HCT116 (cell line): ENCODE measurements around the gene GSTA2. TPM values are rescaled to one million over a fixed set of nuclear protein-coding genes. Genes with fewer than 3 reads are reported as not detected.

Experiments
- ATAC-seq: fragments of 200-7000 bp; cut with Tn5 transposase; 2 replicates; pipeline ENCODE4 v1.9.1; 2020; ENCODE audit warnings: mild to moderate bottlenecking, moderate library complexity
- BruUV-seq: library from RNA; stranded (reverse); fragments of 400-500 nt; replicated peaks from 2 replicates; lab custom pipeline; 2021; lab: Mats Ljungman, UMichigan
- CTCF ChIA-PET: fragments of 300-600 bp; sonication (Branson Sonifier 250); formaldehyde crosslinking; loops from one replicate; lab custom pipeline; 2021; ENCODE audit warnings: antibody characterized with exemption; lab: Charles Lee
- POLR2A ChIA-PET: fragments of 300-600, 350-600 bp; sonication (Branson Sonifier 250); formaldehyde crosslinking; loops from one replicate; lab custom pipeline; 2021; ENCODE audit warnings: antibody characterized with exemption; lab: Charles Lee
- RAD21 ChIA-PET, 2 experiments: fragments of 300-600 bp; sonication (Branson Sonifier 250); formaldehyde crosslinking; loops; one replicate each; lab custom pipeline; 2023; ENCODE audit warnings: low total read pairs in 2 of 2; ENCODE audit not compliant: uncharacterized antibody in 2 of 2, unreplicated experiment in 2 of 2, low non-redundant PET in 1 of 2; lab: Charles Lee
- DNase-seq: peaks from one replicate; pipeline ENCODE4 v3.0.0-alpha.2; 2010; ENCODE audit warnings: low read depth, low spot score
- H2AFZ ChIP-seq: fragments of 200-600 bp; shearing (Covaris generic), sonication (generic); 2 replicates; pipeline ENCODE4 v1.6.1; 2017; ENCODE audit warnings: low read depth, mixed run types, mixed read lengths, antibody characterized with exemption, low read length; ENCODE audit not compliant: poor library complexity, severe bottlenecking
- H3K27ac ChIP-seq: 2 replicates; pipeline ENCODE4 v1.5.1; 2012; ENCODE audit warnings: low read depth, low read length
- H3K27me3 ChIP-seq: fragments of 200-600 bp; sonication (generic); 2 replicates; pipeline ENCODE4 v1.6.1; 2016; ENCODE audit warnings: mixed run types, low read length, mixed read lengths; ENCODE audit not compliant: insufficient read depth
- H3K36me3 ChIP-seq, 2 experiments: fragments of 200-500 bp in 1 of 2; fragments of 200-600 bp in 1 of 2; sonication (Bioruptor generic) in 1 of 2; sonication (generic) in 1 of 2; 2 replicates each; pipeline versions ENCODE4 v1.5.1 to v1.6.1; 2014 to 2016; ENCODE audit warnings: low read length in 2 of 2, inconsistent platforms in 1 of 2, mixed read lengths in 1 of 2, mixed run types in 1 of 2; ENCODE audit not compliant: insufficient read depth in 2 of 2, control insufficient read depth in 1 of 2
- H3K4me1 ChIP-seq, 2 experiments: fragments of 200-600 bp in 1 of 2; sonication (generic) in 1 of 2; 2 replicates each; pipeline versions ENCODE4 v1.5.1 to v1.6.1; 2012 to 2017; ENCODE audit warnings: low read length in 2 of 2, inconsistent platforms in 1 of 2, mild to moderate bottlenecking in 1 of 2, mixed read lengths in 1 of 2, mixed run types in 1 of 2, moderate library complexity in 1 of 2; ENCODE audit not compliant: insufficient read depth in 2 of 2, control insufficient read depth in 1 of 2
- H3K4me2 ChIP-seq: fragments of 200-600 bp; sonication (generic); 2 replicates; pipeline ENCODE4 v1.6.1; 2017; ENCODE audit warnings: mixed run types, low read length, mixed read lengths
- H3K4me3 ChIP-seq, 2 experiments: fragments of 200-600 bp in 1 of 2; sonication (generic) in 1 of 2; replicated peaks in 1 of 2; 2 replicates each; pipeline ENCODE4 v1.5.1; 2011 to 2016; ENCODE audit warnings: low read length in 2 of 2, control low read depth in 1 of 2, low read depth in 1 of 2, mild to moderate bottlenecking in 1 of 2, mixed read lengths in 1 of 2, mixed run types in 1 of 2
- H3K79me2 ChIP-seq: fragments of 200-600 bp; sonication (generic); 2 replicates; pipeline ENCODE4 v1.6.1; 2017; ENCODE audit warnings: mild to moderate bottlenecking, mixed run types, low read length, moderate library complexity, mixed read lengths; ENCODE audit not compliant: insufficient read depth
- H3K9ac ChIP-seq: fragments of 200-600 bp; sonication (generic); 2 replicates; pipeline ENCODE4 v1.6.1; 2016; ENCODE audit warnings: low read length, mixed read lengths
- H3K9me2 ChIP-seq: fragments of 200-600 bp; sonication (generic), shearing (Covaris generic); 2 replicates; pipeline ENCODE4 v1.6.1; 2017; ENCODE audit warnings: mixed run types, mild to moderate bottlenecking, moderate library complexity; ENCODE audit not compliant: insufficient read depth
- H3K9me3 ChIP-seq, 2 experiments: fragments of 200-500 bp in 1 of 2; fragments of 200-600 bp in 1 of 2; sonication (Bioruptor generic) in 1 of 2; sonication (generic) in 1 of 2; 2 replicates each; pipeline ENCODE4 v1.6.1; 2014 to 2017; ENCODE audit warnings: low read length in 2 of 2, mixed read lengths in 2 of 2, inconsistent platforms in 1 of 2, low read depth in 1 of 2, mild to moderate bottlenecking in 1 of 2, mixed run types in 1 of 2, moderate library complexity in 1 of 2; ENCODE audit not compliant: control insufficient read depth in 1 of 2, insufficient read depth in 1 of 2
- H4K20me1 ChIP-seq: fragments of 200-600 bp; sonication (generic), shearing (Covaris generic); 2 replicates; pipeline ENCODE4 v1.6.1; 2017; ENCODE audit warnings: mixed run types, mild to moderate bottlenecking, moderate library complexity; ENCODE audit not compliant: insufficient read depth
- EZH2 ChIP-seq: fragments of 200-600 bp; sonication (generic); IDR thresholded peaks from 2 replicates; pipeline ENCODE4 v1.6.1; 2017; ENCODE audit warnings: antibody characterized with exemption, mixed run types
- EZH2phosphoT487 ChIP-seq: fragments of 200-600 bp; IDR thresholded peaks from 2 replicates; pipeline ENCODE4 v1.6.1; 2018; ENCODE audit warnings: antibody characterized with exemption, borderline replicate concordance
- FOSL1 ChIP-seq: IDR thresholded peaks from 2 replicates; pipeline ENCODE4 v1.6.1; 2012; ENCODE audit warnings: low read depth
- POLR2AphosphoS5 ChIP-seq: IDR thresholded peaks from 2 replicates; pipeline ENCODE4 v1.6.1; 2011; ENCODE audit warnings: mild to moderate bottlenecking, low read depth, low read length, moderate library complexity
- RAD21 ChIP-seq: IDR thresholded peaks from 2 replicates; pipeline ENCODE4 v1.6.1; 2012; ENCODE audit warnings: low read depth, mild to moderate bottlenecking
- REST ChIP-seq: IDR thresholded peaks from 2 replicates; pipeline ENCODE4 v1.6.1; 2012; ENCODE audit warnings: low read depth
- SP1 ChIP-seq: IDR thresholded peaks from 2 replicates; pipeline ENCODE4 v1.6.1; 2012; ENCODE audit warnings: low read depth
- SRF ChIP-seq: IDR thresholded peaks from 2 replicates; pipeline ENCODE4 v1.6.1; 2012; ENCODE audit warnings: low read depth
- intact Hi-C: fragments of 100-400 bp; cut with micrococcal nuclease; formaldehyde crosslinking; loops from 2 replicates; pipeline ENCODE4 v1.10.0; 2022
- total RNA-seq: library from RNA; stranded (reverse); gene quantifications from one replicate; pipeline ENCODE4 v1.2.1, GENCODE V29; 2021; ENCODE audit not compliant: unreplicated experiment

GSTA2 gene
- total RNA-seq, 1 experiment from 2014 or later = not detected

DNA sequence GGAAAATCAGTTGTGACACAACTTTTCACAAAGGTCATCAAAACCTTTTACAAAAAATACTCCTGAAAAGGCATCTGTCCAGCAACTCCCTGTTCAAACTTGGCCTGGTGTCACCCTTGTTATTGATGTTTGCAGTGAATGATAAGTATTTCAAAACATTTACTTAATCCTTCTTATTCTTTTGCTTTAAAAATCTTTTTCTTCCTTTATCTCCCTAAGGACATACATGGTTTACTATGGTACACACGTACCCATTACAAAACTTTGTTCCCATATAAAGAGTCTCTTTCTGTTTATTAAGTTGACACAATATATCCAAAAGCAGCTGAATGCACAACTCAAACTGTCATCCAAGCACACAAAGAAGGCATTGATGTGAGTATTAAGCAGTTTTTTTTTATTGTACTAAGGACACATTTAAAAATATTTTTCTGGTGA is 17.5 kb downstream of the GSTA2 start:
- CTCF ChIA-PET = no interaction called here
- no TSS peak for BruUV-seq

DNA sequence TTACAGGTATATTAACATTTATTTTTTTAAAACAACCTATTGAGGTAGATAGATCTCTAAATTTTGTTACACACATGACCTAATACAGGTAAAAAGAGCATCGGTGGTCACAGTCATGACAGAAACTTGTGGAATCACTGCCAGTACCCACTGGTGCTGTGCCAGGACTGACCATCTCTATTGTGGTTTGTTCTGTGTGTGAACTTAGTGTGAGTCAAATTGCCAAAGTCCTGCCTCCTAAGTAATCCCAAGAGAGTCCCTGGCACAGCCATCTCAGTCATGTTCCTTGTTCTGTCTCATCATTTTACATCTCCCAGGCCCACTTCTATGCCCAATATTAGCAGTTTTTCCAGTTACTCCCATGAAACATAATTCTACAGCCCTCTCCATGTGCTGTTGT is 21.4 kb downstream of the GSTA2 start:
- CTCF ChIA-PET = no interaction called here
- Histone ChIP-seq H2AFZ (no peak overlapping the region), H3K4me1 (no peaks in the 10 kb centered on the region), H3K27me3 (no peaks in the 10 kb centered on the region), H3K27ac (no peak overlapping the region), H3K4me2 (no peak overlapping the region), H3K9me3 (no peaks in the 10 kb centered on the region), H4K20me1 (no peaks in the 10 kb centered on the region), H3K79me2 (no peaks in the 10 kb centered on the region), H3K4me3 (no peak overlapping the region), H3K36me3 (no peaks in the 10 kb centered on the region), H3K9me2 (no peaks in the 10 kb centered on the region), H3K9ac (no peak overlapping the region)
- intact Hi-C loops = no loop called here
- no peak for TF ChIP-seq POLR2AphosphoS5
- no peak for DNase-seq
- POLR2A ChIA-PET = no interaction called here
- RAD21 ChIA-PET = no interaction called here
- BruUV-seq = no TSS peak
- no peak for ATAC-seq

More for the DNA sequence above, 17.5 kb downstream of the GSTA2 start:
- DNase-seq = no peak
- intact Hi-C loops = no loop called here
- POLR2A ChIA-PET = no interaction called here
- no peaks in the 10 kb centered on the region for H3K36me3 ChIP-seq
- TF ChIP-seq EZH2 = no peak
- TF ChIP-seq RAD21 = no peak
- RAD21 ChIA-PET = no interaction called here
- H3K79me2 ChIP-seq = no peaks in the 10 kb centered on the region
- no peak overlapping the region for H3K27ac ChIP-seq
- no peak overlapping the region for H3K9ac ChIP-seq
- H3K27me3 ChIP-seq = no peaks in the 10 kb centered on the region
- no peak overlapping the region for H2AFZ ChIP-seq
- H3K9me3 ChIP-seq = no peaks in the 10 kb centered on the region
- no peaks in the 10 kb centered on the region for H3K9me2 ChIP-seq
- no peaks in the 10 kb centered on the region for H4K20me1 ChIP-seq
- no peak overlapping the region for H3K4me3 ChIP-seq
- H3K4me1 ChIP-seq = no peaks in the 10 kb centered on the region
- H3K4me2 ChIP-seq = no peak overlapping the region
- no peak for ATAC-seq

DNA sequence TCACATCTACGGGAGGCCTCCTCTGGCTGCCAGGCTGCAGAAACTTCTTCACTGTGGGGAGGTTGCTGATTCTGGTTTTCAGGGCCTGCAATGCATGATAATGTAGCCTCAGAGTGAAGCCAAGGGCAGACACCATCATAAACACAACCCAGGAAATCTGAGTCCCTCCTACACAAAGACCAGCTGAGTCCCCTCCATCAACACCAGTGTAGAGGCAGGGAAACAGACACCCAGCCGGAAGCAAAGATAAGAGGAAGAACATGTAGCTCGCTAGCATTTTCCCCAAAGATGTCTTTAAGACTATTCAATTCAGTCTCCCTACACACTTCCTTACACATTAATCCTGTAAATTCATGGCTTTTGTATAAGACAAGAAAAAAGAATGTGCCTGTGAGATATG is 23.6 kb downstream of the GSTA2 start:
- CTCF ChIA-PET = no interaction called here
- no TSS peak for BruUV-seq

More for the DNA sequence above, 23.6 kb downstream of the GSTA2 start:
- Histone ChIP-seq H4K20me1 (no peaks in the 10 kb centered on the region), H3K9me2 (no peaks in the 10 kb centered on the region), H3K27me3 (no peaks in the 10 kb centered on the region), H3K79me2 (no peaks in the 10 kb centered on the region), H3K9ac (no peak overlapping the region), H3K9me3 (no peaks in the 10 kb centered on the region), H3K4me1 (no peaks in the 10 kb centered on the region), H2AFZ (no peak overlapping the region), H3K36me3 (no peaks in the 10 kb centered on the region), H3K27ac (no peak overlapping the region), H3K4me3 (no peak overlapping the region), H3K4me2 (no peak overlapping the region)
- ATAC-seq (no peak), DNase-seq (no peak)
- POLR2A ChIA-PET = no interaction called here
- TF ChIP-seq REST (no peak), EZH2phosphoT487 (no peak), SP1 (no peak), SRF (no peak), FOSL1 (no peak)
- intact Hi-C loops = no loop called here
- RAD21 ChIA-PET = no interaction called here
